Parathyroid adenoma (tissue), 2 donors: ENCODE results near the gene CEACAM6.

ENCODE experiments used
- H2AFZ ChIP-seq: fragments of 300-600 bp; sonication (generic); one replicate; pipeline ENCODE4 v1.7.0; 2017; ENCODE audit warnings: antibody characterized with exemption, mild to moderate bottlenecking
- H3K27ac ChIP-seq: fragments of 300-600 bp; sonication (generic); one replicate; pipeline ENCODE4 v1.7.0; 2017
- H3K27me3 ChIP-seq: fragments of 300-600 bp; sonication (generic); one replicate; pipeline ENCODE4 v1.7.0; 2017; ENCODE audit warnings: low read length; ENCODE audit not compliant: control insufficient read depth, insufficient read depth
- H3K36me3 ChIP-seq: fragments of 300-600 bp; sonication (generic); one replicate; pipeline ENCODE4 v1.7.0; 2017; ENCODE audit warnings: low read length; ENCODE audit not compliant: control insufficient read depth, insufficient read depth
- H3K4me1 ChIP-seq: fragments of 300-600 bp; sonication (generic); one replicate; pipeline ENCODE4 v1.7.0; 2017; ENCODE audit warnings: control low read depth
- H3K4me2 ChIP-seq: fragments of 300-600 bp; sonication (generic); one replicate; pipeline ENCODE4 v1.7.0; 2017; ENCODE audit warnings: low read length
- H3K4me3 ChIP-seq: fragments of 300-600 bp; sonication (generic); one replicate; pipeline ENCODE4 v1.7.0; 2017; ENCODE audit warnings: low read depth, low read length
- H3K79me2 ChIP-seq: fragments of 300-600 bp; sonication (generic); one replicate; pipeline ENCODE4 v1.7.0; 2017; ENCODE audit warnings: control low read depth
- H3K9ac ChIP-seq: fragments of 300-600 bp; sonication (generic); one replicate; pipeline ENCODE4 v1.7.0; 2017; ENCODE audit warnings: mild to moderate bottlenecking
- H3K9me3 ChIP-seq: fragments of 300-600 bp; sonication (generic); one replicate; pipeline ENCODE4 v1.7.0; 2017; ENCODE audit warnings: low read length; ENCODE audit not compliant: control insufficient read depth
- TF ChIP-seq, protein P1 (sequence below): fragments of 300-600 bp; sonication (generic); IDR thresholded peaks from one replicate; pipeline ENCODE4 v1.7.0; 2017; ENCODE audit warnings: antibody characterized with exemption, mild to moderate bottlenecking
- donor health status: primary hyperparathyroidism.

CEACAM6 gene

GRCh38 chr19:41795031-41795461, 39.7 kb downstream of the CEACAM6 start:
- H3K27ac ChIP-seq = no peak overlapping the region
- H3K79me2 ChIP-seq = no peaks in the 10 kb centered on the region
- TF ChIP-seq, protein P1, sequence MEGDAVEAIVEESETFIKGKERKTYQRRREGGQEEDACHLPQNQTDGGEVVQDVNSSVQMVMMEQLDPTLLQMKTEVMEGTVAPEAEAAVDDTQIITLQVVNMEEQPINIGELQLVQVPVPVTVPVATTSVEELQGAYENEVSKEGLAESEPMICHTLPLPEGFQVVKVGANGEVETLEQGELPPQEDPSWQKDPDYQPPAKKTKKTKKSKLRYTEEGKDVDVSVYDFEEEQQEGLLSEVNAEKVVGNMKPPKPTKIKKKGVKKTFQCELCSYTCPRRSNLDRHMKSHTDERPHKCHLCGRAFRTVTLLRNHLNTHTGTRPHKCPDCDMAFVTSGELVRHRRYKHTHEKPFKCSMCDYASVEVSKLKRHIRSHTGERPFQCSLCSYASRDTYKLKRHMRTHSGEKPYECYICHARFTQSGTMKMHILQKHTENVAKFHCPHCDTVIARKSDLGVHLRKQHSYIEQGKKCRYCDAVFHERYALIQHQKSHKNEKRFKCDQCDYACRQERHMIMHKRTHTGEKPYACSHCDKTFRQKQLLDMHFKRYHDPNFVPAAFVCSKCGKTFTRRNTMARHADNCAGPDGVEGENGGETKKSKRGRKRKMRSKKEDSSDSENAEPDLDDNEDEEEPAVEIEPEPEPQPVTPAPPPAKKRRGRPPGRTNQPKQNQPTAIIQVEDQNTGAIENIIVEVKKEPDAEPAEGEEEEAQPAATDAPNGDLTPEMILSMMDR = peak; percentile 83

GRCh38 chr19:41796362-41796761, 41.0 kb downstream of the CEACAM6 start, which contains the start of gene CEACAM3:
TSS of gene CEACAM3 (plus strand) at chr19:41796587. CDS start at chr19:41796678, 91 bp downstream.
- TF ChIP-seq, protein P1 = no peak
- no peak within 1 kb of the TSS for H3K4me2 ChIP-seq
- H3K9me3 ChIP-seq = no peaks in the 10 kb centered on the region
- H3K27ac ChIP-seq = no peak within 1 kb of the TSS
- no peaks in the 10 kb centered on the region for H3K27me3 ChIP-seq
- peaks cover 6% of the 10 kb centered on the region for H3K4me1 ChIP-seq
- no peaks in the 10 kb centered on the region for H3K36me3 ChIP-seq
- H3K79me2 ChIP-seq = no peaks in the 10 kb centered on the region
- no peak within 1 kb of the TSS for H3K4me3 ChIP-seq
- no peak within 1 kb of the TSS for H3K9ac ChIP-seq
- no peak within 1 kb of the TSS for H2AFZ ChIP-seq

More at GRCh38 chr19:41795031-41795461, 39.7 kb downstream of the CEACAM6 start:
- Histone ChIP-seq H2AFZ (no peak overlapping the region), H3K4me1 (peaks cover 6% of the 10 kb centered on the region), H3K9ac (no peak overlapping the region), H3K4me2 (no peak overlapping the region), H3K4me3 (no peak overlapping the region), H3K36me3 (no peaks in the 10 kb centered on the region), H3K27me3 (no peaks in the 10 kb centered on the region), H3K9me3 (no peaks in the 10 kb centered on the region)

- Histone ChIP-seq H3K9me3 (no peaks in the 10 kb centered on the region), H3K79me2 (no peaks in the 10 kb centered on the region), H3K9ac (no peak overlapping the region), H3K36me3 (no peaks in the 10 kb centered on the region), H3K27me3 (no peaks in the 10 kb centered on the region), H3K27ac (no peak overlapping the region), H2AFZ (no peak overlapping the region), H3K4me1 (peaks cover 6% of the 10 kb centered on the region), H3K4me3 (no peak overlapping the region), H3K4me2 (no peak overlapping the region)
- TF ChIP-seq, protein P1 = no peak
These were observed 41.6 kb downstream of the CEACAM6 start for GRCh38 chr19:41796901-41797300.

DNA sequence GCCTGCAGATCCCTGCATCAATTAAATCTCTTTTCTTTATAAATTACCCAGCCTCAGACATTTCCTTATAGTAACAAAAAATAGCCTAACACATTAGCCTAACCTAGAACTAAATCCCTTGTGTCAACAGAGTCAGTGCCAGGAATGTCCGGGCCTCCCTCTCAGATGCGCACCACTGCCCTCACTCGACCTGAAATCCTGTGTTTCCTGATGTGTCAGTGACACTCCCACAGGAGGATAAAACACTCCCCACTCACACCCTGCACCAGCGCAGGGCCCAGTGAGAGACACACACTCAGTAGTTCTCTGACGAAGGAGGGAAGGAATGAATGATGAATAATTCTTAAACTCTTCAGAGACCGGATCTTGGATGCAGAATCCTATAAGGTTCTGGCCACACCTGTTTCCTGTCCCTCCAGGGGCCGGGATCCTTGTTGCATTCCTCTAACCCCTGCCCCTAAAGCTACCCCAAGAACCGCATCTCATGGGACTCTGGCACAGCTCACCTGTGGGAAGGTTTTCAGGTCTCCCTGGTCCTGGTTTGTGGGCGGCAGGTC, 44.2 kb downstream of the CEACAM6 start:
- Histone ChIP-seq H3K9ac (no peak overlapping the region), H3K9me3 (no peaks in the 10 kb centered on the region), H3K27me3 (no peaks in the 10 kb centered on the region), H3K79me2 (no peaks in the 10 kb centered on the region), H3K36me3 (no peaks in the 10 kb centered on the region), H2AFZ (peak overlapping the region; percentile 4), H3K4me1 (peaks cover 6% of the 10 kb centered on the region), H3K27ac (no peak overlapping the region), H3K4me2 (no peak overlapping the region), H3K4me3 (no peak overlapping the region)
- TF ChIP-seq, protein P1 = no peak

DNA sequence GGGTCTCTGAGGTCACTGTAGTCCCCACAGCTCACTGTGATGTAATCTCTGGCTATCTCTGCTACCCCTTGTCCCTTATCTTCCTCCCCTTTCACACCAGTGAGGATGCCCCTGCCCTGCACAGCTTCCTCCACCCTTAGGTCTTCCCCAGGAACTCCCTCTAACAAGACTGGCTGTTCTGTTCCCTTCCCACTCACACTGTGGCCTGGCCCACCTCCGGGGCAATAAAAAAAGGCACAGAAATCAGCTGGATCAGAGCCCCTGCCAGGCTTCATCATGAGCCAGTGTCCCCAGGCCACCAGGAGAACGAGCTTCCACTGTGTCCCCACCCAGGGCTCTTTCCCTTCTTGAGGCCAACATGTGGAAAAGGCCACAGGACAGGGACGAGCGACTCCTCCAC, 45.7 kb downstream of the CEACAM6 start:
- Histone ChIP-seq H3K9me3 (no peaks in the 10 kb centered on the region), H2AFZ (no peak overlapping the region), H3K36me3 (no peaks in the 10 kb centered on the region), H3K4me2 (no peak overlapping the region), H3K4me3 (no peak overlapping the region), H3K79me2 (no peaks in the 10 kb centered on the region), H3K9ac (no peak overlapping the region), H3K27ac (no peak overlapping the region), H3K4me1 (peaks cover 6% of the 10 kb centered on the region), H3K27me3 (no peaks in the 10 kb centered on the region)
- TF ChIP-seq, protein P1 = no peak
